Stomach (tissue), 4 donors: ENCODE measurements around the gene HSPA13.

ENCODE experiments used
- CTCF ChIP-seq, 7 experiments: fragments of 450-650 bp in 4 of 7; fragments of 200-600 bp in 3 of 7; sonication (generic) in 3 of 7; IDR thresholded peaks; one replicate each; pipeline ENCODE4 v1.5.1; 2016 to 2019; ENCODE audit warnings: antibody characterized with exemption in 7 of 7, control low read depth in 2 of 7, mild to moderate bottlenecking in 1 of 7
- POLR2A ChIP-seq, 4 donors: fragments of 450-650 bp; IDR thresholded peaks; one replicate each; pipeline ENCODE4 v1.6.1; 2016; ENCODE audit warnings: antibody characterized with exemption in 4 of 4, control low read depth in 2 of 4, mild to moderate bottlenecking in 1 of 4, moderate library complexity in 1 of 4
- POLR2AphosphoS5 ChIP-seq, 3 donors: sonication (generic); formaldehyde crosslinking; IDR thresholded peaks; one replicate each; pipeline ENCODE4 v1.6.1; 2016; ENCODE audit warnings: antibody characterized with exemption in 3 of 3

- TF ChIP-seq CTCF (IDR thresholded peaks at IDR 0.05) = no peak
- no peak for TF ChIP-seq POLR2A (IDR thresholded peaks at IDR 0.05)
- no peak for TF ChIP-seq POLR2AphosphoS5 (IDR thresholded peaks at IDR 0.05)
These were observed 5.3 kb upstream of the HSPA13 start for GRCh38 chr21:14388282-14388681.
